MG63 (cell line): ENCODE results near the gene FAM186B. TPM values are rescaled to one million over a fixed set of nuclear protein-coding genes. Genes with fewer than 3 reads are reported as not detected.
"Not testable (repeated sequence)": the region's sequence is repeated elsewhere in the genome, so short reads cannot be mapped to it uniquely, and the experiment has no call there.

Experiments used
- DNase-seq: peaks from one replicate; pipeline ENCODE4 v3.0.0-alpha.2; 2020
- H3K27me3 ChIP-seq: fragments of 250-450 bp; sonication (Bioruptor Pico); 2 replicates; pipeline ENCODE4 v1.5.1; 2020; ENCODE audit warnings: mild to moderate bottlenecking, moderate library complexity
- H3K36me3 ChIP-seq: fragments of 250-450 bp; sonication (Bioruptor Pico); 2 replicates; pipeline ENCODE4 v1.5.1; 2020; ENCODE audit warnings: mild to moderate bottlenecking, moderate library complexity
- H3K4me3 ChIP-seq: fragments of 250-450 bp; sonication (Bioruptor Pico); 2 replicates; pipeline ENCODE4 v1.5.1; 2020; ENCODE audit warnings: mild to moderate bottlenecking, moderate library complexity
- H3K9me3 ChIP-seq: fragments of 250-450 bp; sonication (Bioruptor Pico); 2 replicates; pipeline ENCODE4 v1.5.1; 2020; ENCODE audit warnings: mild to moderate bottlenecking, moderate library complexity
- total RNA-seq: library from RNA; depleted of rRNA; stranded (reverse); fragments of >200 nt; shearing (Covaris generic); gene quantifications from 2 replicates; pipeline ENCODE4 v1.2.3, GENCODE V29; 2014; ENCODE audit warnings: low replicate concordance; rRNA removed

FAM186B gene, protein sequence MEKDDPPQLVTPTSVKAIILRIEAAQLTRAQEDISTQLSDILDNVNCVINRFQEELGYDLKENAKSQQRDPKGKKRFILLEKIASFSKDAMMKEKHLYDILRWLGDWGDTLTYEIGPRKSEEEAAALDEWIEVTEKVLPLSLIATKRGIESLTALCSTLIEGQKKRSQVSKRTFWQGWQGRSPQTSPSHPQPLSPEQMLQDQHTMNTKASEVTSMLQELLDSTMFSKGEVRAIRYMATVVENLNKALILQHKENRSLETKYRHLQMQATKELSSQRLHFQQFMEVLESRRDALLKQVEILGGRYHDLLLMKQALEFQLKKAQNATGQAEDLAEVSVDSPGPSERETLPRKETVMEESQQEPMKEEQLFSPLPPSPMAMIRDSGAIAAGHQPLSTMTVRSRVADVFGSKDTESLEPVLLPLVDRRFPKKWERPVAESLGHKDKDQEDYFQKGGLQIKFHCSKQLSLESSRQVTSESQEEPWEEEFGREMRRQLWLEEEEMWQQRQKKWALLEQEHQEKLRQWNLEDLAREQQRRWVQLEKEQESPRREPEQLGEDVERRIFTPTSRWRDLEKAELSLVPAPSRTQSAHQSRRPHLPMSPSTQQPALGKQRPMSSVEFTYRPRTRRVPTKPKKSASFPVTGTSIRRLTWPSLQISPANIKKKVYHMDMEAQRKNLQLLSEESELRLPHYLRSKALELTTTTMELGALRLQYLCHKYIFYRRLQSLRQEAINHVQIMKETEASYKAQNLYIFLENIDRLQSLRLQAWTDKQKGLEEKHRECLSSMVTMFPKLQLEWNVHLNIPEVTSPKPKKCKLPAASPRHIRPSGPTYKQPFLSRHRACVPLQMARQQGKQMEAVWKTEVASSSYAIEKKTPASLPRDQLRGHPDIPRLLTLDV
- total RNA-seq, result not detected in 2 replicates

DNA sequence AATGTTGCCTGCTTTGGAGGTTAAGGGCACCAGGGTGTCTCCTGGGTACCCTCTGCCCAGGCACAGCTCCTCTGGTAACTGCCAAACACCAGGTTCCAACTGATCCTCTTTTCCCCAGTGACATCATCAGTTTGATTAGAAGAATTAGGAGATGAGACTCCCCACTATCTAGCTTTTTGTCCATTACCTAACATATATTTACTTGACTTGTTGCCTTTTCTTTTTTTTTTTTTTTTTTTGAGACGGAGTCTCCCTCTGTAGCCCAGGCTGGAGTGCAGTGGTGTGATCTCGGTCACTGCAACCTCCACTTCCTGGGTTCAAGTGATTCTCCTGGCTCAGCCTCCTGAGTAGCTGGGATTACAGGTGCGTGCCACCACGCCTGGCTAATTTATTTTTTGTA is at the start of gene FAM186B:
TSS of gene FAM186B (minus strand) at position 101 of the 400 bp plus-strand sequence. CDS start 162 bp downstream, outside the sequence.
- DNase-seq, H3K36me3 ChIP-seq, H3K9me3 ChIP-seq, H3K27me3 ChIP-seq, H3K4me3 ChIP-seq: not testable (repeated sequence)

DNA sequence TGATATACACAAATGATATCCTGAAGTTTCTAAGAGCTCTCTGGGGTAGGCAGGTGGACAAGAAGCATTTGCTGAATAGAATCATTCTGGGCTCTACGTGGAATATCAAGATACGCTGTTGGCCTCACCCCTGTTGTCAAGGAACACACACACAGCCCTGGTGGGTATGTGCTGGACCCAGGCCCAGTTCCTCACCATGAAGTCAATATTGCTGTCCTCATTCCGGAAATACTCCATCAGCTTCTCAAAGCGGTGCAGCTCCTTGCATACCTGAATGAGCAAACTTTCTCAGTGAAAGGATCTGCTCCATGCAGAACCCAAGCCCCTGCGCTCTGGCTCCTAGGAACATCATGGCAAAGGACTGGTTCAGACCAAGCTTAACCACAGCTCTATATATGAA is 49.3 kb upstream of the FAM186B start:
- no peak for DNase-seq
- H3K36me3 ChIP-seq, result no peaks in the 10 kb centered on the region

DNA sequence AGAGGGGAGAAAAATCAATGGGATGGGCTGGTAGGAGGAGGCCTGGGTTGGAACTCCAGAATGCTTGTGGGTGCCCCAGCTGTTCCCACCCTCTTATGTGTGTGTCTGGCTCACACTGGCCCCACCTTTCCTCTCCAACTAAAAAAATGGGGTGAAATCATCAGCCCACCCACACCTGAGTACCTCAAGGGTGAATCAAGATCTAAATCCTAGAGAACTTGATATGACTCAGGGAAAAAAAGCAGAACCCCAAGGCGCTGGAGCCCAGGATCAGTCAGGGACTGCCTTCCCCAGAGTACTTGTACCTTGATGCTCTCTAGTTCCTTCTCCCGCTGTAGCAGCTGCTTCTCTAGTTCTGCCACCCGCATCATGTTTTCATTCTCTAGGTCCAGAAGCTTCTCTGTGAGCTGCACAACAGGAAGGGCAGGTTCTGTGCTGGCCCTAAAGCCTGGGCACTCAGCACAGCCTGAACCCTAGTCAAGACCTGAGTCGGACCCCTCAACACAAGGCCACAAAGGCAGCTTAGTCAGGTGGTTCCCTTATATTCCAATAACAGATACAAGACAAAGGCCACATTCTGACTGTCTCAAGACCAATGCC is 47.6 kb upstream of the FAM186B start:
- Histone ChIP-seq H3K36me3 (no peaks in the 10 kb centered on the region), H3K27me3 (no peaks in the 10 kb centered on the region), H3K9me3 (no peaks in the 10 kb centered on the region), H3K4me3 (no peak overlapping the region)
- DNase-seq, result no peak

More for the DNA sequence above, 49.3 kb upstream of the FAM186B start:
- Histone ChIP-seq H3K27me3 (no peaks in the 10 kb centered on the region), H3K4me3 (no peak overlapping the region), H3K9me3 (no peaks in the 10 kb centered on the region)

DNA sequence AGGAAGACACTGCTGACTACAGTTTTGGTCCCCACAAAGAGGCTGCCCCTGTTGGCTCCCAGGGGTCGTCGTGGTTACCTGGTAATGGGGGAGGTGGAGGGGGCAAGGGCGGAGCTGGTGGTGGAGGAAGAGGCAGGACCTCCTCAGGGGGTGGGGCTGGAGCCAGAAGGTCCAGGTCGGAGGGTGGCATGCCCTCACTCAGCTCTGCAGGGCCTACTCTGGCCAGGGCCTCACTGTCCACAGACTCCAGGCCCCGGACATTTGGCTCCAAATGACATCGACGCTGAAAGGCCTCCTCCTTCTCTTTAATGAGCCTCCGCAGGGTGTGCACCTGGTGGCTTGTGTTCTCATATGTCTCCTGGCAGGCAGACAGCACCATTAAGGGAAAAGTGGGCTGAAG is 46.4 kb upstream of the FAM186B start:
- Histone ChIP-seq H3K4me3 (no peak overlapping the region), H3K36me3 (no peaks in the 10 kb centered on the region), H3K9me3 (no peaks in the 10 kb centered on the region), H3K27me3 (no peaks in the 10 kb centered on the region)
- no peak for DNase-seq

DNA sequence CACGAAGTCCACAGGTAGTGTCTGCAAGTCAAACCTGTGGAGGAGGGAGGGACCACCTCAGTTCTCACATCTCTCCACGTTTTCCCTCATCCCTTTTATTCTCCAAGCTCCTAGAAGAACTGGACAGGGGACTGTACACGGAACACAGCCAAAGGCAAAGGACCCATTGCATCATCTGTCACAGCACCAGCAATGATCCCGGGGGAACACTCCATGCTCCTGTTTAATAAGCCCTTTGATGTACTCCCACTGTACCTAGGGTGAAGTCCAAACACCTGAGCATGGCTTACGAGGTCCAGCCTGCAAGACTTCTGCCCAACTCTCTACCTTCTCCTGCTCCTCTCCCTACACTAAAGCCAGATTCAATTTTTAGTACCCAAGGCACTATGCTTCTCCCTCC is 44.5 kb upstream of the FAM186B start:
- H3K27me3 ChIP-seq, result no peaks in the 10 kb centered on the region
- H3K36me3 ChIP-seq, result no peaks in the 10 kb centered on the region
- no peak for DNase-seq
- H3K4me3 ChIP-seq, result no peak overlapping the region
- no peaks in the 10 kb centered on the region for H3K9me3 ChIP-seq

DNA sequence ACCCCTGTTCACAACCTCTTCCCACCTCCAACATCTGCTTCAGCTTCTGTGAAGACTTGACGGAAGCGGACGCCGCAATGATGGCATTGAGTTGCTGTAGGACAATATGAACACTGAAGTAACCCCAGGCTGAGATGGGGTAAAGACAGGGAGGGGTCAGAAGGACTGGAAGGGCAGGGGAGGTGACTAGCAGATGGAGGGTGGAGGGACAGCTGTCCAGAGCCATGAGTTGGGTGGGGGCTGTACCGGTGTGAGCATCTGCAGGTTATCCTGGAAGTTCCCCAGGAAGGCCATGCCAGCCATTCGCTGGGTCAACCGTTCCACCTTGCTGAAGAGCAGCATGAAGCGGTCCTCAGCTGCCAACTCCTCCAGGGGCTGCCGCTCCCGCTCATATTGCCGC is 44.0 kb upstream of the FAM186B start:
- Histone ChIP-seq H3K4me3 (no peak overlapping the region), H3K27me3 (no peaks in the 10 kb centered on the region), H3K36me3 (no peaks in the 10 kb centered on the region; the same call in 1 of the 2 replicates), H3K9me3 (no peaks in the 10 kb centered on the region)
- no peak for DNase-seq

DNA sequence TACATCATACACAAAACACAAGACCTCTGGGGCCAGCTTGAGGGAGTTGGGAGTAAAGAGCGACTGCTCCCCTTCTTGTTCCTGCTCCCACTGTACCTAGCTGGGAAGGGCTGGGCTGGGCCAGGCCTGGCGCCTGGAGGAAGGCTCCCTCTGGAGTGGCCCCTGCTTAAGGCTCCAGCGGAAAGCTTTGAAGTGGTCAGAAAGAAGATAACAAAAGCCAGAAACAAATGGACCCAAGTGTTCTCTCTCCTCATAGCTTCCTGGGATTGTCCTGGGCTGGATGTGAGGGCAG is 43.2 kb upstream of the FAM186B start:
- H3K4me3 ChIP-seq, result no peak overlapping the region
- DNase-seq, result no peak
- H3K9me3 ChIP-seq, result no peaks in the 10 kb centered on the region
- H3K36me3 ChIP-seq, result peaks cover 3% of the 10 kb centered on the region; the same call in 1 of the 2 replicates
- H3K27me3 ChIP-seq, result no peaks in the 10 kb centered on the region

DNA sequence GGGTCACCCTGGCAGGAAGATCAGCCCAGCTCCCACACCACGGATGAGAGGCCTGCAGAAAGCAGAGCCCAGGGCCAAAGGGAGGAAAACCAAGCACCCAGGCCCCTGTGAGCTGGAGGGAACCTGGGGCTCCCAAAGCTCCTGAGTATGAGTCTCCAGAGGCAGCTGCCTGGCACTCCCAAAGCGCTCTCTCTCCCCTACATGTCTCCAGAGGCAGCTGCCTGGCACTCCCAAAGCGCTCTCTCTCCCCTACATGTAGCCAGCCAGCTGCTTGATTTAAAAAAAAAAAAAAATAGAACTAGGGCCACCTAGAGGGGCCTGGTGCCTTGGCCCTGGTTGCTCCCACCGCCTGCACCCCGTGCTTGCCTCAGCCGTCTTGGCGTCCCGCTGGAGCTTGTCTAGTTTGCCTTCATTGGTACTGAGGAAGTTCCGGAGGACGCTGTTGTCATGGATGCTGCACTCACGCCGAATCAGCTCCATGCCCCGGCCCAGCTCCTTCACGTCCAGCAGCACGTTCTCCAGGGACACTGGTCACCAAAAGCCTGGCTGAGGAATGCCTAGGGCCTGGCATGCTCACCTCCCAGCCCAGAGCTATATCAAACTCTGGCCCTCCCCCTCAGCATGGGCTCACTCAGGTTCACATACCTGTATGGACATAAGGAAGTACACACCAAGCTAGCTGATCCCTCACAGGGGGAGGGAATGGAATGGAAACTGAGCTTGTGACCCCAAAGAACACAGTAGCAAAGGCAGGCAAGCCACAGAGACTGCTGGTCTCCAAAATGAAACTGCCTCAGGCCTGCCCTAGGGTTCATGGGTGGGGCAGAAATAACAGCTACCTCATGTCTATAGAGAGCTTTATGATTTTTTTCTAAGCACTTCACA is 42.6 kb upstream of the FAM186B start:
- no peaks in the 10 kb centered on the region for H3K27me3 ChIP-seq
- H3K4me3 ChIP-seq, result no peak overlapping the region
- H3K9me3 ChIP-seq, result no peaks in the 10 kb centered on the region
- peaks cover 3% of the 10 kb centered on the region; the same call in 1 of the 2 replicates for H3K36me3 ChIP-seq
- DNase-seq, result no peak

DNA sequence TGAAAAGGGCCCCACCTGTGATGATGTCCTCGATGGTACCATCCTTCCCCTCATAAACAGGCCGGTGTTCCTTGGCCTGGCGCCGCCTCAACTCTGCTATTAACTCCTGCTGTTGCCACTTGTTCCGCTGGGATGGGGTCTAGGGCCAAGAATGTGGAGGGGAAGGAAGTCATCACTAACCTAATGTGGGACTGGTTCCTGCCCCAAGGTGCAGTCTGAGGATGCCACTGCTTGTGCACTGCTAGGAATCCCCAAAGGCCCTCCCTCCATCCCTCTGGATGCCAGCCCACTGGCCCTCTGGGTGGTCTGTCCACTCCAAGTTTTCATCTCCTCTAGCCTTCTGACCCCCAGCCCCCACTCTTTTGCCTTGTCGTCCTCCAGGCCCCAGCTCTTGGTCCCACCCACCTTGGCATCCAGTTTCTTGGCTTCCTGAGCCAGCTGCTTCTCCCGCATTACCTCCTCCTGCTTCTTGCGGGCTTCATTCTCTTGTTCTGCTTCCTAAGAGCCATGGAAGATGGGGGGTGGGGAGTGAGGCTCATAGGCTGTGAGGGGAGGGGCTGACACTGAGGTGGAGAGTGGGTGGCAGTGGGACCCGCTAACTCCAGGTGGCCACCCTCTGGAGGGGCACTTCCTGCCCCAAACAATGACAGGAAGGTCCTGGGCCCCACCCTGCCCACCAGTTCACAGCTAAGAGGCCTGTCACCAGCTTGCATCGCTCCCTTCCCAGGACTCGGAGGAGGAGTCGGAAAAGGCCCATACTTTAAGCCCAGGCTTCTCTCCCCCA is 41.6 kb upstream of the FAM186B start:
- DNase-seq, result no peak
- H3K36me3 ChIP-seq, result peaks cover 3% of the 10 kb centered on the region; the same call in 1 of the 2 replicates

DNA sequence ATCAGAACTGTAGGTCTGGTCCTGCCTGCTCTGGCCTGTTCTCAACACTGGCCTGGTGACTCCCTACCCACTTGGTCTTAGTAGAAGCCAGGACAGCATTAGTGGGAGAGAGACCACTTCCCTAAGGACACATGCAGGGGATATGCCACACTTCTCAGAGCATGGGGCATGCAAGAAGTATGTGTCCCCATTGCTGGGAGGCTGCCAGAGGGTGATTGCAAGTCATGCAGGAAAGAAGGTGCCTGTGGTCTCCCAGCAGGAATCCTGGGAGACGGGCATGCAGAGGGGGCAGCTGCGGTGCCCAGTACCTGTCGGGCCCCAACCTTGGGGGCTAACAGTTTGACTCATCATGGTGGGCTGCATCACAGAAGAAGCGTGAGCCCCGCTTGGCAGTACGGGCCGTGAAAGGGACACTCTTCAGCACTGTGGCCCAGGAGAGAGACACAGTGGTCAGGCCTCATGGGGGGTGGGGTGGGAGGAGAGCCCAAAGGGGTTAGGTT is 40.9 kb upstream of the FAM186B start:
- peaks cover 3% of the 10 kb centered on the region; the same call in 1 of the 2 replicates for H3K36me3 ChIP-seq
- no peaks in the 10 kb centered on the region for H3K9me3 ChIP-seq
- DNase-seq, result no peak
- no peaks in the 10 kb centered on the region for H3K27me3 ChIP-seq
- no peak overlapping the region for H3K4me3 ChIP-seq

More for the DNA sequence above, 41.6 kb upstream of the FAM186B start:
- H3K27me3 ChIP-seq, result no peaks in the 10 kb centered on the region
- no peaks in the 10 kb centered on the region for H3K9me3 ChIP-seq
- H3K4me3 ChIP-seq, result no peak overlapping the region

DNA sequence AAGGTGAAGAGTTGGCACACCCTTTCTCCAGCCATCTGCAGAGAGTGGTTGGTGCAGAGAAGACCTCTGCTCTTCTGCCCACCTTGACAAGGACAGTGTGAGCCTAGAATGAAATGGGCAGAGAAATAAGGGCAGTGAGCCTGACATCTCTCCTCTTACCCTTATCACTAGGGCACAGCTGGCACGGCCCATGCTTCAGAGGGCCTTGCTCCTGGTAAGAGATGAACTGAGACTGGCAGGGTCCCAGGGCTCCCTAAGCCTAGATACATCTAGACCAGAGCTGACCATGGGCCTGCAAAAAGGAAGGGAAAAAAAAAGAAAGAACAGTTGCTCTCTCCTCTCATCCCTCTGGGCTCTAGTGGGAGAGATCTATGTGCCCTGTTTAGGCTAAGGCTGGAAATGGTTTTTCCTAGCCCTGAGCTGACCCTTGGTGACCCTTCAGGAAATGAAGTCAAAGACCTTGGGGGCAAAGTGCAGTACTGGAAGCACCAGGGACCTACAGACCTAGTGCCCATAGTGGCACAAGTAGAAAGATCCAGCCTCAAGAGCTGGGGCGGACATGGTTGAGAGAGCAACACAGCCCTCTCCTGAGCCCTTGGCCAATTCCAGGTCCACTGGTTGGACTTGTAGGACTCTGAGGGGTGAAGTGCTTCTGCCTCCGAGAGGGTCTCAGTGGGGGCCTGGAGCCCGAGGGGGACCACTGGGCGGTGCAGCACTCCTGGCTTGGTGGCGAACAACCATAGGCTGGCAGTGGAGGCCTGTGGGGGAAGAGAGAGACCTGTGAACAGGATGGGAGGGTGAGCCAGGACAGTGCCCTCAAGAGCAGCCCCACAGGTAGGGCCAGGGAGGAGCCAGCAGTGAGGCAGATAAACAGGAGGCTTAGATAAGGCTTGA is 40.0 kb upstream of the FAM186B start:
- Histone ChIP-seq H3K36me3 (peaks cover 3% of the 10 kb centered on the region; the same call in 1 of the 2 replicates), H3K4me3 (no peak overlapping the region), H3K27me3 (no peaks in the 10 kb centered on the region), H3K9me3 (no peaks in the 10 kb centered on the region)
- DNase-seq, result no peak

DNA sequence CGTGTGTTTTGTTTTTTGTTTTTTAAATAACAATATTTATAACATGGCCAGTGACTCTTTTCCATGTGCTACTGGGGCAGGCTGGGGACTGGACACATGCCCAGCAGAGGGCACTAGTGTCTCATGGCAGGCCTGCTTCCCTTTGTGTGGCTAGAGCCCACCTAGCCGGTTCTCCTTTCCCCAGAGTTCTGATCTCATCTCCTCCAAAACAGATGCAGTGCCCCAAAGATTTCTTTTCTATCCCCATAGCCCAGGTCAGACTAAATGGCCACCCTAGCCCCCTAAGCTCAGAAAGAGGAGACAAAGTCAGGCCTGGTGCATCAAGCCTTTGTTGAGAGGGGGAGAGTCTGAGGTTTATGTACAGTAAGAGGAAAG is 39.2 kb upstream of the FAM186B start:
- Histone ChIP-seq H3K9me3 (no peaks in the 10 kb centered on the region), H3K27me3 (no peaks in the 10 kb centered on the region), H3K4me3 (no peak overlapping the region), H3K36me3 (peaks cover 3% of the 10 kb centered on the region; the same call in 1 of the 2 replicates)
- DNase-seq, result peak; percentile 62

DNA sequence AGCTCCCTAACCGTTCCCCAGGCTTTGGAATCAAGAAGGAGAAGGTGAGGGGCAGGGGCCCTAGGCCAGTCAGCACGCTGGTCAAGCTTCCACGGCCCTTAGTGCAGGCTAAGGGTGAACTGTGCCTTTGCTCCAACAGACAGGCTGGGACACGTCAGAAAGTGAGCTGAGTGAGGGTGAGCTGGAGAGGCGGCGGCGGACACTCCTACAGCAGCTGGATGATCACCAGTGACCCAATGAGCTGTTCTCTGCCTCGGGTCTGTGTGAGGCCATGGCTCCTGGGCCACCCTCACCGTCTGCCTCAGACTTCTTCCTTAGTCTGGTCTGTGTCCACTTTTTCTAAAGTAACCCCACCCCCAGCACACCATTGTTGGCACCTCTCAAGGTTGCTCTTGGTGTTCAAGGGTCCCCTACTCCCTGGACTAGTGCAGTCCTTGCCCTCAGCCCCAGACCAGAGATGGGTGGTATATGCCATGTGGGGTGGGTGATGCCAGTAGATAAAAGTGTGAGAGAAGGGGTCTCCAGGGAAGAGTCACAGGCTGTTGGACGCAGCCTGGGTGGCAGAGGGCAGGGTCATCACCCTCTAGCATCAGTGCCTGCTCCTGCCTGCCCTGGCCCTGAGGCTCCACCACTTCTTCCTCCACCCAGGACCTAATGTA is 38.7 kb upstream of the FAM186B start:
- peaks cover 3% of the 10 kb centered on the region; the same call in 1 of the 2 replicates for H3K36me3 ChIP-seq
- no peaks in the 10 kb centered on the region for H3K27me3 ChIP-seq
- H3K4me3 ChIP-seq, result no peak overlapping the region
- no peaks in the 10 kb centered on the region for H3K9me3 ChIP-seq
- DNase-seq, result no peak

DNA sequence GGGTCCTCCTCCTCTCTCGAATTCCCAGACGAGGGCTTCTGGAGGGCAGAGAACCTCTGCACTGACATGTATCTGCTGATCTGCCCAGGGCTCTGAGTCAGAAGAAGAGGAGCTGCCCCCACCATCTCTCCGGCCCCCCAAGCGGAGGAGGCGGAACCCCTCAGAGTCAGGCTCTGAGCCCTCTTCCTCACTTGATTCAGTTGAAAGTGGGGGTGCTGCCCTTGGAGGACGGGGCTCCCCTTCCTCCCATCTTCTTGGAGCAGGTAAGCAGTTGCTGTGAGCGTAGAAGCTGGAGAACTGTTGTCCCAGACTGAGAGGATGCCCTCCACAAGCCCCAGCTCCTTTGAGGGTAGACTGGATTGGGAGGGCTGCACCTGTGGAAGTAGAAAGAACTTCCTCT is 37.7 kb upstream of the FAM186B start:
- no peaks in the 10 kb centered on the region for H3K27me3 ChIP-seq
- H3K36me3 ChIP-seq, result peaks cover 3% of the 10 kb centered on the region; the same call in 1 of the 2 replicates
- H3K4me3 ChIP-seq, result no peak overlapping the region
- DNase-seq, result no peak
- no peaks in the 10 kb centered on the region for H3K9me3 ChIP-seq
